Activated CD8-positive, alpha-beta memory T cell treated with anti-CD3 and anti-CD28 coated beads for 1 hour (primary cell): Measurements from ENCODE around the gene TRIM58.

Experiments used
- DNase-seq, 2 donors: peaks; one replicate each; pipeline ENCODE4 v3.0.0-alpha.2; 2020; ENCODE audit warnings: low read depth in 1 of 2; ENCODE audit errors: extremely low read depth in 1 of 2

The TRIM58 gene

DNA sequence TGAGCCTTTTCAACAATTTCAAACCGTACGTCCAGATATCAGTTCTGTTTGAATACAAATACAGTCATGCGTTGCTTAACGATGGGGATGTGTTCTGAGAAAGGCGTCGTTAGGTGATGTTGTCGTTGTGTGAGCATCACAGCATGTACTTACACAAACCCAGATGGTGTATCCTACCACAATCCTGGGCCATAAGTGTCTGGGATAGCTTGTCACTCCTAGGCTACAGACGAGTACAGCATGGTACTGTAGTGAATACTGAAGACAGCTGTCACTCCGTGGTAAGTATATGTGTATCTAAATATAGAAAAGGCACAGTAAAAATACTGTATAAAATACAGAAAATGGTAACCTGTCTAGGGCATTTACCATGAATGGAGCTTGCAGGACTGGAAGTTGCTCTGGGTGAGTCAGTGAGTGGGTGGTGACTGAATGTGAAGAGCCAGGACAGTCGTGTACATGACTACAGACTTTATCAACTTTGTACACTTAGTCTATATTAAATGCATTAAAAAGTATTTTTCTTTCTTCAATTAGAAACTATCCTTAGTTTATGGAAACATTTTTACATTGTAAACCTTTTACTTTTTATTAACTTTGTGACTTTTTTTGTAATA, 27.9 kb downstream of the TRIM58 start:
- DNase-seq: no peak

DNA sequence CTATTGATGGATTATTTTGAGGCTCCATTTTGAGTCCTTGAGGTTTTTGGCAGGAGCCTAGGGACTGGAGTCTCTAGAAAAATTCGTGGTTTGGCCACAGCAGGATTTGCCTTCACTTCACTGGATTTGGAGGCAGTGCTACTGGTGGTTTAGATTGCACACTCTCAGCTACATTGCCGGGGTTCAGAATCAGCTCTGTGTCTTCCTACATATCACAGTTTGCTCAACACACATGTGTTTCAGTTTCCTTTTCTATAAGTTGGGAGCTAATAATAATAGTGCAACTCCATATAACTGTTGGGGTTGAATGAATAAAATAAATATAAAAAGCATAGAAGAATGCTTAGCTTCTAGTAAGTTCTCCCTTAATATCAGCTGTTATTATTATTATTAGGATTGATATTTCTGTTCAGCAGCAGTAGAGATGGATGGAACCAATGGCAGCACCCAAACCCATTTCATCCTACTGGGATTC, 38.2 kb downstream of the TRIM58 start, which contains the start of gene OR2W3:
OR2W3 (plus strand) TSS at position 425 of the 475 bp plus-strand sequence; CDS start at position 425, 0 bp downstream.
- no peak for DNase-seq

DNA sequence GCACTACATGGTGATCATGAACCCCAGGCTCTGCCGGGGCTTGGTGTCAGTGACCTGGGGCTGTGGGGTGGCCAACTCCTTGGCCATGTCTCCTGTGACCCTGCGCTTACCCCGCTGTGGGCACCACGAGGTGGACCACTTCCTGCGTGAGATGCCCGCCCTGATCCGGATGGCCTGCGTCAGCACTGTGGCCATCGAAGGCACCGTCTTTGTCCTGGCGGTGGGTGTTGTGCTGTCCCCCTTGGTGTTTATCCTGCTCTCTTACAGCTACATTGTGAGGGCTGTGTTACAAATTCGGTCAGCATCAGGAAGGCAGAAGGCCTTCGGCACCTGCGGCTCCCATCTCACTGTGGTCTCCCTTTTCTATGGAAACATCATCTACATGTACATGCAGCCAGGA, 39.0 kb downstream of the TRIM58 start:
- no peak for DNase-seq

DNA sequence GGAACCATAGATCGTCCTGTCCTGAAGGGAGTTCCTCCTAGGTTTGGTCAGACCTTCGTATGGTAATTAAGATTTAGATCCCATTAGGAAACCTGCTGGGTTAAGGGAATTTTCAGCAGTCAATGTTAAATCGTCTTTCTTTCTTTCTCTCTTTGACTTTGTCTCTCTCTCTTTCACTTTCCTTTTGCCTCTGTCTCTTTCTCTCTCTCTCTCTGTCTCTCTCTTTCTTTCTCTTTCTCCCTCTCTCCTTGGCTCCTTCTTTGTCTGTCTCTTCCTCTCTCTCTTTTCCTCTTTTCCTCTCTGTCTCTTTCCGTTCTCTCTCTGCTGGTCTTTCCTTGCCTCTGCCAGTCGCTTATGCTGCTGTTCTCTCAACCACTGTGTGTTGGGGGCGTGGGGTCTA, 47.1 kb downstream of the TRIM58 start:
- DNase-seq: no peak

DNA sequence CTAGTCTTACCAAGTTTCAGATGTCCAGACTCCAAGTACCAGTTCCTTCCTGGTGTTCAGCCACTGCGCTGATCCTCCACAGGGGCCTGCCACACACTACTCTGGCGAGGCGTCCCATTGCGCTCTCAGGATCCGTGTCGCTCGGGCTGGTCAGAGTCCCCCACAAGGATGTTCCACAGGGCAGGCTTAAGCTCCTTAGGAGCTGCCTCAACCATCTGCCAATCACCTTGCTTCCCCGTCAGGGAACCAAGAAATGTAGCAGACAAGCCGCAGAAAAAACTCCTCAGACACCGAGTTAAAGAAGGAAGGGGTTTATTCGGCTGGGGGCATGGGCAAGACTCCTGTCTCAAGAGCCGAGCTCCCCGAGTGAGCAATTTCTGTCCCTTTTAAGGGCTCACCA, 48.2 kb downstream of the TRIM58 start:
- DNase-seq: no peak

- DNase-seq: no peak
Measured at GRCh38 chr1:247905910-247906503, 49.0 kb downstream of the TRIM58 start.

GRCh38 chr1:247906504-247907047, 49.6 kb downstream of the TRIM58 start:
- DNase-seq: no peak

DNA sequence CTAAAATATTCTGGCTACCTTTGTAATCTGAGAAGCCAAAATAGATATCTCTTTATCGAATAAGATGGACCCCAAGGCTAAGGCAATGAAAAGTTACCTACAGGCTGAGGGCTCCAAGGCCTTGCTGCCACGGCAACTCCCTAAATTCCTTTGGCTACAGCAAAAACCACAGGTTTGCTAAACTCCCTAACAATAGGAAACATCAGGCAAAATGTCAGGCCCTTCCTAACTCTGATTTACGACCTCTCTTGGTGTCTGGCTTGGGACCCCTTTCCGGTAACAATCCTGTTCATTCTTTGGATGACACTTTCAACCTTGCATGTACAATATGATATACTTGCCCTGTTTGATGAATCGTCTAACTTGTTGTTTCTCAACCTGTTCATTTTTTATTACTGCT, 51.8 kb downstream of the TRIM58 start:
- DNase-seq: no peak

DNA sequence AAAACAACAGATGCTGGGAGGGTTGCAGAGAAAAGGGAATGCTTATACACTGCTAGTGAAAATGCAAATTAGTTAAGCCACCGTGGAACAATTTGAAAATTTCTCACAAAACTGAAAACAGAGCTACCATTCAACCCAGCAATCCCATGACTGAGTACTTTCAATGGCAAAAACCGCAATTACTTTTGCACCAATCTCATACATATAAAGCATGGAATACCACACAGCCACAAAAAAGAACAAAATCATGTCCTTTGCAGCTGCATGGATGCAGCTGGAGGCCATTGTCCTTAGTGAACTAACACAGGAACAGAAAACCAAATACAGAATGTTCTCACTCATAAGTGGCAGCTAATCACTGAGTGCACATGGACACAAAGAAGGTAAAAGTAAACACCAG, 56.8 kb downstream of the TRIM58 start:
- no peak for DNase-seq

- DNase-seq: no peak
Measured at GRCh38 chr1:247914941-247915662, 58.1 kb downstream of the TRIM58 start.

- DNase-seq: no peak
Measured at GRCh38 chr1:247919952-247920351, 63.0 kb downstream of the TRIM58 start, which contains the start of gene OR2T8. Gene OR2T8, plus strand, starts transcription at chr1:247920252. Its CDS starts 766 bp downstream, at chr1:247921018.

GRCh38 chr1:247923941-247924340, 67.0 kb downstream of the TRIM58 start:
- DNase-seq: no peak

GRCh38 chr1:247924868-247925267, 67.9 kb downstream of the TRIM58 start, which contains the start of gene OR2AJ1:
Gene OR2AJ1, plus strand, starts transcription at chr1:247924889. Its CDS starts 8,880 bp downstream, at chr1:247933769.
- DNase-seq: no peak
